Stimulated activated CD4-positive, alpha-beta T cell treated with anti-CD3 and anti-CD28 coated beads, TNF-alpha, amount 100 ng/mL, for 1 hour (primary cell): Measurements from ENCODE around the gene RTN4RL1.
"Not testable (repeated sequence)": the region's sequence is repeated elsewhere in the genome, so short reads cannot be mapped to it uniquely, and the experiment has no call there.

Experiments
- DNase-seq, 3 donors: peaks; one replicate each; pipeline ENCODE4 v3.0.0-alpha.2; 2020; ENCODE audit warnings: low read depth in 3 of 3, low spot score in 1 of 3

The RTN4RL1 gene

GRCh38 chr17:2008332-2009126 lies 16.6 kb downstream of the RTN4RL1 start:
- no peak for DNase-seq

GRCh38 chr17:2004435-2004952 lies 20.6 kb downstream of the RTN4RL1 start:
- no peak for DNase-seq

GRCh38 chr17:2003525-2003924 lies 21.6 kb downstream of the RTN4RL1 start:
- DNase-seq: no peak

- no peak for DNase-seq
Observed at GRCh38 chr17:2002767-2003329, 22.3 kb downstream of the RTN4RL1 start.

- DNase-seq: no peak
Observed at GRCh38 chr17:1999557-2000251, 25.4 kb downstream of the RTN4RL1 start.

GRCh38 chr17:1997927-1998742 lies 27.0 kb downstream of the RTN4RL1 start:
- no peak for DNase-seq

- DNase-seq: no peak
Observed at GRCh38 chr17:1997289-1997926, 27.7 kb downstream of the RTN4RL1 start.

- no peak for DNase-seq
Observed at GRCh38 chr17:1996800-1997288, 28.3 kb downstream of the RTN4RL1 start.

- DNase-seq: no peak
Observed at GRCh38 chr17:1995907-1996799, 29.0 kb downstream of the RTN4RL1 start.

- no peak for DNase-seq
Observed at GRCh38 chr17:1995321-1995892, 29.7 kb downstream of the RTN4RL1 start.

- DNase-seq: no peak
Observed at GRCh38 chr17:1994707-1995106, 30.4 kb downstream of the RTN4RL1 start.

GRCh38 chr17:1992541-1992940 lies 32.6 kb downstream of the RTN4RL1 start:
- DNase-seq: no peak

- no peak for DNase-seq
Observed at GRCh38 chr17:1989135-1989534, 36.0 kb downstream of the RTN4RL1 start.

- no peak for DNase-seq
Observed at GRCh38 chr17:1986783-1987451, 38.2 kb downstream of the RTN4RL1 start.

- no peak for DNase-seq
Observed at GRCh38 chr17:1985686-1986085, 39.4 kb downstream of the RTN4RL1 start.

- DNase-seq: no peak
Observed at GRCh38 chr17:1985093-1985492, 40.0 kb downstream of the RTN4RL1 start.

- DNase-seq: not testable (repeated sequence)
Observed at GRCh38 chr17:1982793-1983366, 42.3 kb downstream of the RTN4RL1 start.

GRCh38 chr17:1980665-1981250 lies 44.4 kb downstream of the RTN4RL1 start:
- no peak for DNase-seq
